HepG2 (cell line): ENCODE results near the gene P2RX6. TPM values are rescaled to one million over a fixed set of nuclear protein-coding genes. Genes with fewer than 3 reads are reported as not detected.
"Not testable (repeated sequence)": the region's sequence is repeated elsewhere in the genome, so short reads cannot be mapped to it uniquely, and the experiment has no call there.

Experiments
- ATAC-seq: fragments of 200-7000 bp; cut with Tn5 transposase; 3 replicates; pipeline ENCODE4 v1.9.1; 2020; ENCODE audit warnings: mild to moderate bottlenecking, moderate library complexity
- BruUV-seq: library from RNA; stranded (reverse); fragments of 400-500 nt; replicated peaks from 2 replicates; lab custom pipeline; 2021; lab: Mats Ljungman, UMichigan
- CTCF ChIA-PET: fragments of 300-600 bp; formaldehyde crosslinking; extraction: SDS; loops from one replicate; lab custom pipeline; 2021; ENCODE audit warnings: low total read pairs, inconsistent platforms, low intra/inter-chr PET ratio; lab: Yijun Ruan, JAX
- POLR2A ChIA-PET: fragments of 350-600 bp; sonication (Branson Sonifier 250); formaldehyde crosslinking; loops from one replicate; lab custom pipeline; 2020; ENCODE audit warnings: antibody characterized with exemption, inconsistent platforms; lab: Yijun Ruan, JAX
- DNase-seq: peaks from one replicate; pipeline ENCODE4 v3.0.0-alpha.2; 2015; ENCODE audit warnings: low spot score
- FAIRE-seq: peaks from 3 replicates; lab custom pipeline; 2011; peaks lifted over from hg19 to GRCh38; lab: Jason Lieb, UNC
- H2AFZ ChIP-seq: one replicate; pipeline ENCODE4 v1.6.1; 2011; ENCODE audit warnings: low read length, inconsistent platforms
- H3K27ac ChIP-seq: fragments of 300-600 bp; 3 replicates; pipeline ENCODE4 v1.8.0; 2011; ENCODE audit warnings: mixed run types, mild to moderate bottlenecking, mixed read lengths, low read length, inconsistent platforms; ENCODE audit not compliant: insufficient read depth; ENCODE audit errors: extremely low read length
- H3K27me3 ChIP-seq, 2 experiments: fragments of 200-600 bp in 1 of 2; 2 replicates in 1 of 2; 3 replicates in 1 of 2; pipeline versions ENCODE4 v1.6.0 to v1.8.0; 2011; ENCODE audit warnings: low read length in 2 of 2, mild to moderate bottlenecking in 2 of 2, moderate library complexity in 2 of 2, inconsistent platforms in 1 of 2; ENCODE audit not compliant: insufficient read depth in 2 of 2, control insufficient read depth in 1 of 2
- H3K36me3 ChIP-seq, 2 experiments: fragments of 200-600 bp in 1 of 2; replicated peaks in 1 of 2; 2 replicates in 1 of 2; 3 replicates in 1 of 2; pipeline versions ENCODE4 v1.5.1 to v1.8.0; 2011; ENCODE audit warnings: low read length in 2 of 2, inconsistent platforms in 1 of 2; ENCODE audit not compliant: insufficient read depth in 2 of 2, control insufficient read depth in 1 of 2
- H3K4me1 ChIP-seq: 2 replicates; pipeline ENCODE4 v1.5.1; 2012; ENCODE audit warnings: low read length, inconsistent platforms; ENCODE audit not compliant: insufficient read depth
- H3K4me2 ChIP-seq: 2 replicates; pipeline ENCODE4 v1.6.0; 2011; ENCODE audit warnings: low read depth, low read length, inconsistent platforms
- H3K4me3 ChIP-seq, 3 experiments: fragments of 200-600 bp in 1 of 3; sonication (generic), shearing (Covaris generic) in 1 of 3; replicated peaks in 1 of 3; 2 replicates each; pipeline ENCODE4 v1.5.1; 2011 to 2016; ENCODE audit warnings: low read length in 3 of 3, inconsistent platforms in 2 of 3, low read depth in 2 of 3, mild to moderate bottlenecking in 2 of 3, control low read depth in 1 of 3, mixed read lengths in 1 of 3; ENCODE audit not compliant: insufficient read depth in 1 of 3
- H3K79me2 ChIP-seq: one replicate; pipeline ENCODE4 v1.6.1; 2011; ENCODE audit warnings: low read length, inconsistent platforms; ENCODE audit not compliant: insufficient read depth
- H3K9ac ChIP-seq: 2 replicates; pipeline ENCODE4 v1.6.0; 2011; ENCODE audit warnings: mild to moderate bottlenecking, low read depth, low read length, inconsistent platforms; ENCODE audit not compliant: insufficient read depth
- H3K9me3 ChIP-seq: 2 replicates; pipeline ENCODE4 v1.5.1; 2012; ENCODE audit warnings: mild to moderate bottlenecking, low read length
- H4K20me1 ChIP-seq: 2 replicates; pipeline ENCODE4 v1.6.0; 2011; ENCODE audit warnings: inconsistent platforms, mild to moderate bottlenecking, low read length, moderate library complexity; ENCODE audit not compliant: insufficient read depth
- GZF1 ChIP-seq: sonication (generic); formaldehyde crosslinking; IDR thresholded peaks from 2 replicates; pipeline ENCODE4 v1.5.1; 2020; ENCODE audit warnings: mild to moderate bottlenecking, missing genetic modification reagents
- ZNF335 ChIP-seq: sonication (generic); formaldehyde crosslinking; IDR thresholded peaks from 2 replicates; pipeline ENCODE4 v1.4.0; 2020; ENCODE audit warnings: missing genetic modification reagents
- WGBS: methylation state at CpG from one replicate; pipeline ENCODE4 v1.1.6; 2017; ENCODE audit warnings: low lambda C conversion rate; 5-methylcytosine and 5-hydroxymethylcytosine counted together
- in situ Hi-C: cut with HindIII; loops from 2 replicates; pipeline ENCODE4 v1.10.0; 2017; ENCODE audit warnings: low pct_unique_long_range_greater_than_20kb; ENCODE audit not compliant: extremely low pct_ligation_motif_present
- intact Hi-C: fragments of 100-400 bp; cut with micrococcal nuclease; formaldehyde crosslinking; loops from one replicate; pipeline ENCODE4 v1.10.0; 2022; ENCODE audit not compliant: unreplicated experiment
- polyA plus RNA-seq, 8 experiments: library from polyadenylated mRNA; depleted of rRNA in 3 of 8; stranded (reverse) in 7 of 8; unstranded in 1 of 8; fragments of >200 nt; fragmentation: Illumina TruSeq in 4 of 8; extraction: Trizol in 4 of 8; gene quantifications; 2 replicates each; pipeline versions ENCODE4 v1.2.1 to v1.2.3, GENCODE V29; 2011 to 2016; ENCODE audit warnings: low read depth in 4 of 8, missing spikeins in 1 of 8, mixed read lengths in 1 of 8; ENCODE audit not compliant: insufficient read depth in 1 of 8
- total RNA-seq, 5 experiments: library from RNA; depleted of rRNA; stranded (reverse); fragments of >200 nt; fragmentation: Illumina TruSeq; extraction: Trizol; gene quantifications; 2 replicates each; pipeline ENCODE4 v1.2.3, GENCODE V29; 2016; ENCODE audit warnings: low read depth in 1 of 5
- TF ChIP-seq, protein P1 (sequence below): sonication (generic); formaldehyde crosslinking; IDR thresholded peaks from 2 replicates; pipeline ENCODE4 v1.9.0; 2022; ENCODE audit warnings: low read depth, missing genetic modification reagents

The P2RX6 gene
- total and polyA plus RNA-seq, 2 of the 13 experiments (the other 11 are each of a cell fraction or from before 2014, with no cell fraction given): 0.04 to 0.12 TPM

DNA sequence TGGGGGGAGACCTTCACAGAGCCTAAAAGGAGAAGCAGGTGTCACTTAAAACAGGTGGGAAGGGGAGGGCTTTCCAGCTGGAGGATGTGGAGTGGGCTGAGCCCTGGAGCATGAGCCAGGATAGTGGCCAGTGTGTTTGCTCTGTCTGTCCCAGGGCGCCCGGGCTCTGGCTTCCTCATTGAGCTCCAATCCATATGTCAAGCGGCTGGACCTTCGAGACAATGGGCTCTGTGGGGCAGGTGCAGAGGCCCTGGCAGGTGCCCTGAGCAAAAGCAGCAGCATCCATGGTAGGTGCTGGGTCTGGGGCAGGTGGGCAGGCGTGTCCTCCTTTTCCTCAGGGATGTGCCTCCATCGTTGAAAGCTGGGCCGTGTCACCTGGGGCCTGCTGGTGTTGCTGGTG, 32.8 kb downstream of the P2RX6 start (continued):
- TF ChIP-seq, protein P1, sequence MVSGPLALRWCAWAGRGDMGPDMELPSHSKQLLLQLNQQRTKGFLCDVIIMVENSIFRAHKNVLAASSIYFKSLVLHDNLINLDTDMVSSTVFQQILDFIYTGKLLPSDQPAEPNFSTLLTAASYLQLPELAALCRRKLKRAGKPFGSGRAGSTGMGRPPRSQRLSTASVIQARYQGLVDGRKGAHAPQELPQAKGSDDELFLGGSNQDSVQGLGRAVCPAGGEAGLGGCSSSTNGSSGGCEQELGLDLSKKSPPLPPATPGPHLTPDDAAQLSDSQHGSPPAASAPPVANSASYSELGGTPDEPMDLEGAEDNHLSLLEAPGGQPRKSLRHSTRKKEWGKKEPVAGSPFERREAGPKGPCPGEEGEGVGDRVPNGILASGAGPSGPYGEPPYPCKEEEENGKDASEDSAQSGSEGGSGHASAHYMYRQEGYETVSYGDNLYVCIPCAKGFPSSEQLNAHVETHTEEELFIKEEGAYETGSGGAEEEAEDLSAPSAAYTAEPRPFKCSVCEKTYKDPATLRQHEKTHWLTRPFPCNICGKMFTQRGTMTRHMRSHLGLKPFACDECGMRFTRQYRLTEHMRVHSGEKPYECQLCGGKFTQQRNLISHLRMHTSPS: no peak
- TF ChIP-seq ZNF335 (CRISPR knock-in tag) (no peak), GZF1 (CRISPR knock-in tag) (no peak)

DNA sequence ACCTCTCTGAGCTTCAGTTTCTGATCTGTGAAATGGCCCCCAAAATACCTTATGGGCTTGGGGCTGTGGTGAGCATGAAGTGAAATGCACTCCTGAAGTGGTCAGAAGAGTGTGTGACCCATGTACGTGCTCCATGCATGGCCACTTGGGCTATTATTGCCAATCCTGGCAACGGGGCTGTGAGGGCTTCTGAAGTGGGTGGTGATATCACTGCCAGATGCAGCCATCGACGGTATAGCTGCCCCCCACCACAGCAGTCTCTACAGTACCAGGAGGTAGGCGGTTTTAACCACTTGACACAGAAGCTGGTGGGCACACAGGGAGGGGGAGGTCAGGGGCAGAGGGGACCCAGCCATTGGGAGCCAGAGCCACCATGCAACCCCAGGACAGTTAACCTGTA, 33.5 kb downstream of the P2RX6 start:
- H4K20me1 ChIP-seq, DNase-seq, H3K9me3 ChIP-seq, H3K4me3 ChIP-seq, CTCF ChIA-PET, H2AFZ ChIP-seq, in situ Hi-C loops, POLR2A ChIA-PET, H3K27ac ChIP-seq, BruUV-seq, H3K9ac ChIP-seq, ATAC-seq, H3K36me3 ChIP-seq, FAIRE-seq, H3K4me2 ChIP-seq, intact Hi-C loops, H3K79me2 ChIP-seq: not testable (repeated sequence)
- Histone ChIP-seq H3K4me1 (peaks cover 12% of the 10 kb centered on the region; the same call in 1 of the 2 replicates), H3K27me3 (peaks cover 4 to 44% of the 10 kb centered on the region in 2 experiments; a peak in 3 of 5 replicates)
- 0% methylated on average over 1 of the region's 5 CpGs for WGBS

DNA sequence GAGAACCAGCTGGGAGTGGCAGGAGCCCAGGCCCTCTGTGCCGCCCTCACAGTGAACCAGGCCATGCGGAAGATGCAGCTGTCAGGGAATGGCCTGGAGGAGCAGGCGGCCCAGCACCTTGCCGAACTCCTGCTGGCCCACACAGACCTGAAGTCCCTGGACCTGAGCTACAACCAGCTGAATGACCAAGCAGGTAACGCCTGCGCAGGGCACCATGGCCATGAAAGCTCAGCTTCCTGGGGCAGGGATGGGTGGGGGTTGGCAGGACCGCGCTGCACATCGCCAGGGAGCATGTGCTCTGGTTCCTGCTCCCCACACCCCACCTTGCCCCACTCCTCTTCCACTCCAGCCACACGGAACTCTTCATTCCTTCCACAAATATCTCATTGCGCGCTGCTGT, 34.0 kb downstream of the P2RX6 start:
- ATAC-seq, H3K79me2 ChIP-seq, intact Hi-C loops, H3K27ac ChIP-seq, in situ Hi-C loops, CTCF ChIA-PET, FAIRE-seq, H3K4me3 ChIP-seq, H4K20me1 ChIP-seq, H3K9me3 ChIP-seq, POLR2A ChIA-PET, DNase-seq, H3K4me2 ChIP-seq, H3K9ac ChIP-seq, H2AFZ ChIP-seq, BruUV-seq, H3K36me3 ChIP-seq: not testable (repeated sequence)
- Histone ChIP-seq H3K4me1 (peaks cover 12% of the 10 kb centered on the region; the same call in 1 of the 2 replicates), H3K27me3 (peaks cover 4 to 43% of the 10 kb centered on the region in 2 experiments; a peak in 3 of 5 replicates)
- no CpG with 5 or more reads among the region's 12 CpGs for WGBS
